Mesothelial cell of epicardium (in vitro differentiated cells): ENCODE measurements around the gene TIMM10. TPM values are rescaled to one million over a fixed set of nuclear protein-coding genes. Genes with fewer than 3 reads are reported as not detected.

Source experiments
- DNase-seq, 2 experiments: peaks; one replicate each; pipeline ENCODE4 v3.0.0; 2021; ENCODE audit warnings: low spot score in 2 of 2; ENCODE audit not compliant: unreplicated experiment in 2 of 2
- H3K27ac Mint-ChIP-seq: 2 replicates; pipeline ENCODE4 v1.8.0; 2021; ENCODE audit warnings: mixed read lengths
- H3K27me3 Mint-ChIP-seq: 2 replicates; pipeline ENCODE4 v1.8.0; 2021; ENCODE audit warnings: low read depth, mixed read lengths
- H3K36me3 Mint-ChIP-seq: 2 replicates; pipeline ENCODE4 v1.8.0; 2021; ENCODE audit warnings: mixed read lengths
- H3K4me1 Mint-ChIP-seq: 2 replicates; pipeline ENCODE4 v1.8.0; 2021; ENCODE audit warnings: mixed read lengths
- H3K4me3 Mint-ChIP-seq: 2 replicates; pipeline ENCODE4 v1.8.0; 2021; ENCODE audit warnings: mild to moderate bottlenecking, moderate library complexity, mixed read lengths
- H3K9me3 Mint-ChIP-seq: 2 replicates; pipeline ENCODE4 v1.8.0; 2021; ENCODE audit warnings: mixed read lengths
- CTCF ChIP-seq: fragments of 200-600 bp; sonication (generic); IDR thresholded peaks from one replicate; pipeline ENCODE4 v1.5.0; 2021; ENCODE audit warnings: antibody characterized with exemption; ENCODE audit not compliant: unreplicated experiment
- total RNA-seq: library from RNA; stranded (reverse); gene quantifications from 3 replicates; pipeline ENCODE4 v1.2.1, GENCODE V29; 2021

The TIMM10 gene
- total RNA-seq, 1 donor from 2014 or later, result 44.0 TPM

GRCh38 chr11:57479911-57480310 is 50.6 kb downstream of the TIMM10 start:
- no peak for DNase-seq
- H3K9me3 Mint-ChIP-seq, result no peaks in the 10 kb centered on the region
- no peak for TF ChIP-seq CTCF
- peaks cover 25% of the 10 kb centered on the region for H3K4me1 Mint-ChIP-seq
- H3K27ac Mint-ChIP-seq, result no peak overlapping the region
- H3K36me3 Mint-ChIP-seq, result no peaks in the 10 kb centered on the region
- H3K27me3 Mint-ChIP-seq, result peaks cover 94% of the 10 kb centered on the region
- no peak overlapping the region for H3K4me3 Mint-ChIP-seq

GRCh38 chr11:57479021-57479663 is 51.4 kb downstream of the TIMM10 start:
- Mint-ChIP-seq H3K4me1 (peaks cover 25% of the 10 kb centered on the region), H3K36me3 (no peaks in the 10 kb centered on the region), H3K27me3 (peaks cover 94% of the 10 kb centered on the region), H3K9me3 (no peaks in the 10 kb centered on the region), H3K4me3 (no peak overlapping the region), H3K27ac (no peak overlapping the region)
- DNase-seq, result no peak
- no peak for TF ChIP-seq CTCF

Other genes with a start within 250 kb of the TIMM10 start
- 201 to 216 TPM (median 216 TPM) in 3 replicates for gene TNKS1BP1, start 205.8 kb downstream of the TIMM10 start, total RNA-seq
- gene SSRP1, start 194.9 kb downstream of the TIMM10 start, total RNA-seq, result 106 to 110 TPM (median 108 TPM) in 3 replicates
- 2.0 to 3.1 TPM (median 2.6 TPM) in 3 replicates for gene P2RX3, start 192.4 kb downstream of the TIMM10 start, total RNA-seq
- gene PRG3, start 149.6 kb downstream of the TIMM10 start, total RNA-seq, result not detected in 3 replicates
- 0.27 TPM in 1 of 3 replicates, not detected in the others for gene PRG2, start 140.1 kb downstream of the TIMM10 start, total RNA-seq
- gene SLC43A3, start 103.6 kb downstream of the TIMM10 start, total RNA-seq, result 11.8 to 13.3 TPM (median 12.9 TPM) in 3 replicates
- gene RTN4RL2, start 70.2 kb downstream of the TIMM10 start, total RNA-seq, result 0.38 to 0.63 TPM (median 0.53 TPM) in 3 replicates
- 2.1 to 3.3 TPM (median 2.8 TPM) in 3 replicates for gene SLC43A1, start 15.1 kb downstream of the TIMM10 start, total RNA-seq
- gene SMTNL1, start 6.8 kb upstream of the TIMM10 start, total RNA-seq, result not detected in 3 replicates
- gene UBE2L6, start 36.9 kb upstream of the TIMM10 start, total RNA-seq, result 35.5 to 41.4 TPM (median 39.2 TPM) in 3 replicates
- 136 to 154 TPM (median 146 TPM) in 3 replicates for gene SERPING1, start 66.9 kb upstream of the TIMM10 start, total RNA-seq
- gene YPEL4, start 119.2 kb upstream of the TIMM10 start, total RNA-seq, result 0.64 to 1.3 TPM (median 1.1 TPM) in 3 replicates
- 18.4 to 19.6 TPM (median 19.5 TPM) in 3 replicates for gene CLP1, start 127.0 kb upstream of the TIMM10 start, total RNA-seq
- 53.9 to 57.1 TPM (median 54.2 TPM) in 3 replicates for gene ZDHHC5, start 137.4 kb upstream of the TIMM10 start, total RNA-seq
- gene MED19, start 181.5 kb upstream of the TIMM10 start, total RNA-seq, result 19.3 to 19.7 TPM (median 19.6 TPM) in 3 replicates
- 62.8 to 64.9 TPM (median 63.8 TPM) in 3 replicates for gene TMX2, start 181.8 kb upstream of the TIMM10 start, total RNA-seq
- 152 to 158 TPM (median 156 TPM) in 3 replicates for gene SELENOH, start 210.7 kb upstream of the TIMM10 start, total RNA-seq
- not detected in 3 replicates for gene BTBD18, start 221.1 kb upstream of the TIMM10 start, total RNA-seq
- 234 to 250 TPM (median 238 TPM) in 3 replicates for gene CTNND1, start 231.0 kb upstream of the TIMM10 start, total RNA-seq